Endothelial cell of umbilical vein (primary cell): Measurements from ENCODE around the gene WASL. TPM values are rescaled to one million over a fixed set of nuclear protein-coding genes. Genes with fewer than 3 reads are reported as not detected.

Experiments
- BruUV-seq: library from RNA; stranded (reverse); fragments of 400-500 nt; replicated peaks from 2 replicates; lab custom pipeline; 2021; lab: Mats Ljungman, UMichigan
- CTCF ChIA-PET: fragments of 300-600, 350-600 bp; sonication (Branson Sonifier 250); formaldehyde crosslinking; loops from one replicate; lab custom pipeline; 2021; ENCODE audit warnings: antibody characterized with exemption, inconsistent platforms; lab: Charles Lee
- POLR2A ChIA-PET: fragments of 300-600, 350-600 bp; sonication (Branson Sonifier 250); formaldehyde crosslinking; loops from one replicate; lab custom pipeline; 2021; ENCODE audit warnings: antibody characterized with exemption, inconsistent platforms; lab: Charles Lee
- DNase-seq: peaks from one replicate; pipeline ENCODE4 v3.0.0-alpha.2; 2011; ENCODE audit warnings: low read depth, low spot score
- FAIRE-seq: peaks from 2 replicates; lab custom pipeline; 2011; peaks lifted over from hg19 to GRCh38; lab: Jason Lieb, UNC
- H2AFZ ChIP-seq: 2 replicates; pipeline ENCODE4 v1.6.0; 2012; ENCODE audit warnings: low read depth, low read length, control low read depth, inconsistent platforms
- H3K27ac ChIP-seq: 2 replicates; pipeline ENCODE4 v1.5.1; 2011; ENCODE audit warnings: low read depth, mild to moderate bottlenecking, control low read depth, low read length, moderate library complexity; ENCODE audit not compliant: insufficient read depth
- H3K27me3 ChIP-seq, 2 experiments: 2 replicates each; pipeline versions ENCODE4 v1.6.0 to v1.6.1; 2011; ENCODE audit warnings: low read length in 2 of 2, mixed read lengths in 1 of 2; ENCODE audit not compliant: control insufficient read depth in 2 of 2, insufficient read depth in 2 of 2
- H3K36me3 ChIP-seq, 2 experiments: 2 replicates in 1 of 2; 3 replicates in 1 of 2; pipeline ENCODE4 v1.5.1; 2011; ENCODE audit warnings: low read length in 2 of 2, mild to moderate bottlenecking in 1 of 2, moderate library complexity in 1 of 2; ENCODE audit not compliant: control insufficient read depth in 2 of 2, insufficient read depth in 2 of 2; ENCODE audit errors: extremely low read depth in 1 of 2
- H3K4me1 ChIP-seq: 3 replicates; pipeline ENCODE4 v1.5.1; 2011; ENCODE audit warnings: mild to moderate bottlenecking, low read length; ENCODE audit not compliant: control insufficient read depth, insufficient read depth; ENCODE audit errors: extremely low read depth
- H3K4me2 ChIP-seq: 2 replicates; pipeline ENCODE4 v1.6.1; 2011; ENCODE audit warnings: low read length, control low read depth, mixed read lengths; ENCODE audit not compliant: insufficient read depth
- H3K4me3 ChIP-seq, 3 experiments: fragments of 200-600 bp in 1 of 3; sonication (generic), shearing (Covaris generic) in 1 of 3; replicated peaks in 1 of 3; 2 replicates each; pipeline ENCODE4 v1.5.1; 2011 to 2016; ENCODE audit warnings: control low read depth in 3 of 3, low read length in 3 of 3, mild to moderate bottlenecking in 2 of 3, inconsistent platforms in 1 of 3, low read depth in 1 of 3, moderate library complexity in 1 of 3; ENCODE audit not compliant: insufficient read depth in 1 of 3
- H3K79me2 ChIP-seq: 2 replicates; pipeline ENCODE4 v1.6.0; 2012; ENCODE audit warnings: low read length, inconsistent platforms; ENCODE audit not compliant: control insufficient read depth, insufficient read depth
- H3K9ac ChIP-seq: replicated peaks from 2 replicates; pipeline ENCODE3; 2011; ENCODE audit warnings: low read length, control low read depth; ENCODE audit not compliant: insufficient read depth; ENCODE audit errors: extremely low read depth
- H3K9me1 ChIP-seq: replicated peaks from 3 replicates; pipeline ENCODE4 v1.6.0; 2011; ENCODE audit warnings: mild to moderate bottlenecking, low read length; ENCODE audit not compliant: control insufficient read depth, insufficient read depth; ENCODE audit errors: extremely low read depth
- H3K9me3 ChIP-seq: replicated peaks from 2 replicates; pipeline ENCODE4 v1.5.1; 2012; ENCODE audit warnings: low read length, inconsistent platforms; ENCODE audit not compliant: control insufficient read depth, insufficient read depth
- H4K20me1 ChIP-seq: replicated peaks from 2 replicates; pipeline ENCODE3; 2011; ENCODE audit warnings: mild to moderate bottlenecking, low read length; ENCODE audit not compliant: control insufficient read depth, insufficient read depth; ENCODE audit errors: extremely low read depth
- CTCF ChIP-seq, 2 donors: IDR thresholded peaks; 1 replicate in 1 of 2; 2 replicates in 1 of 2; pipeline ENCODE4 v1.5.1; 2011; ENCODE audit warnings: low read length in 2 of 2, mild to moderate bottlenecking in 2 of 2, moderate library complexity in 2 of 2, control low read depth in 1 of 2, inconsistent platforms in 1 of 2, low read depth in 1 of 2; ENCODE audit not compliant: insufficient read depth in 1 of 2; ENCODE audit errors: extremely low read depth in 1 of 2
- EZH2 ChIP-seq: IDR thresholded peaks from 2 replicates; pipeline ENCODE4 v1.6.1; 2012; ENCODE audit warnings: borderline replicate concordance, low read depth, mild to moderate bottlenecking, moderate library complexity, low read length, inconsistent platforms; ENCODE audit not compliant: severe bottlenecking
- FOS ChIP-seq: IDR thresholded peaks from 2 replicates; pipeline ENCODE4 v1.6.1; 2011; ENCODE audit warnings: mild to moderate bottlenecking, low read length, moderate library complexity, borderline replicate concordance; ENCODE audit not compliant: insufficient read depth
- GATA2 ChIP-seq: IDR thresholded peaks from 2 replicates; pipeline ENCODE4 v1.7.0; 2011; ENCODE audit warnings: low read depth, mild to moderate bottlenecking, moderate library complexity, mixed read lengths, low read length; ENCODE audit not compliant: insufficient read length, insufficient read depth
- JUN ChIP-seq: IDR thresholded peaks from 2 replicates; pipeline ENCODE4 v1.6.1; 2011; ENCODE audit warnings: borderline replicate concordance, low read depth; ENCODE audit not compliant: insufficient read length, insufficient read depth
- MAX ChIP-seq: IDR thresholded peaks from 2 replicates; pipeline ENCODE4 v1.6.1; 2011; ENCODE audit not compliant: insufficient read depth, insufficient read length
- MYC ChIP-seq: IDR thresholded peaks from one replicate; pipeline ENCODE4 v1.6.1; 2011; ENCODE audit warnings: mild to moderate bottlenecking, low read depth, low read length
- POLR2A ChIP-seq: IDR thresholded peaks from 2 replicates; pipeline ENCODE4 v1.6.1; 2012; ENCODE audit warnings: low read depth, mild to moderate bottlenecking, control low read depth, low read length
- POLR2AphosphoS5 ChIP-seq: IDR thresholded peaks from 2 replicates; pipeline ENCODE4 v1.6.1; 2012; ENCODE audit warnings: low read depth, mild to moderate bottlenecking, control low read depth, low read length, moderate library complexity; ENCODE audit not compliant: insufficient read depth
- dilution Hi-C: fragments of 300-500 bp; cut with MboI; formaldehyde crosslinking; loops from one replicate; pipeline ENCODE4 v1.15.0; 2019; ENCODE audit warnings: low sequenced_read_pairs; ENCODE audit not compliant: extremely low pct_ligation_motif_present
- intact Hi-C: fragments of 100-400 bp; cut with micrococcal nuclease; formaldehyde crosslinking; loops from one replicate; pipeline ENCODE4 v1.10.0; 2022
- polyA plus RNA-seq, 4 experiments: library from polyadenylated mRNA; depleted of rRNA in 3 of 4; stranded (reverse) in 3 of 4; unstranded in 1 of 4; fragments of >200 nt; gene quantifications; 2 replicates each; pipeline versions ENCODE4 v1.2.1 to v1.2.3, GENCODE V29; 2011 to 2012; ENCODE audit warnings: missing spikeins in 1 of 4
- total RNA-seq: library from RNA; stranded (reverse); gene quantifications from 2 replicates; pipeline ENCODE4 v1.2.3, GENCODE V29; 2021

The WASL gene
- total and polyA plus RNA-seq, 2 donors (not counting 3 experiments of a cell fraction or from before 2014, with no cell fraction given): 5.2 to 24.0 TPM

GRCh38 chr7:123725586-123726171 is 23.1 kb downstream of the WASL start:
- FAIRE-seq (no peak), DNase-seq (no peak)
- H3K36me3 ChIP-seq: no peaks in the 10 kb centered on the region
- no TSS peak for BruUV-seq
- H3K4me1 ChIP-seq: peaks cover 15% of the 10 kb centered on the region
- intact Hi-C loops: loop anchor here (2.0 kb wide), 1 partner anchor 21 kb away; no protein-coding TSS in a partner anchor
- H3K9me3 ChIP-seq: no peaks in the 10 kb centered on the region
- TF ChIP-seq POLR2A: no peak
- no peak for TF ChIP-seq FOS
- no peak for TF ChIP-seq MAX
- no peak for TF ChIP-seq JUN
- TF ChIP-seq CTCF (IDR thresholded peaks at IDR 0.05; ENCODE audit: extremely low read depth in 1 of 2, insufficient read depth in 1 of 2, low read depth in 1 of 2, low read length in 2 of 2): no peak
- no peak for TF ChIP-seq GATA2
- no peak for TF ChIP-seq POLR2AphosphoS5
- no peak for TF ChIP-seq EZH2
- TF ChIP-seq MYC: no peak
- no peaks in the 10 kb centered on the region for H3K9me1 ChIP-seq
- H3K4me2 ChIP-seq: no peak overlapping the region
- no peak overlapping the region for H2AFZ ChIP-seq
- H4K20me1 ChIP-seq: peaks cover 5% of the 10 kb centered on the region
- dilution Hi-C loops: no loop called here
- no peak overlapping the region for H3K4me3 ChIP-seq
- H3K27ac ChIP-seq: no peak overlapping the region
- H3K27me3 ChIP-seq: no peaks in the 10 kb centered on the region
- ChIA-PET POLR2A (no interaction called here), CTCF (interaction anchor here (0.6 kb wide), 1 partner anchor 142 kb away, joined by 3 read pairs; no protein-coding TSS in a partner anchor)
- H3K9ac ChIP-seq: no peak overlapping the region
- peaks cover 82% of the 10 kb centered on the region for H3K79me2 ChIP-seq
